GM13976 (cell line): ENCODE data around the gene PCNX2.

ENCODE experiments used
- DNase-seq: peaks from one replicate; pipeline ENCODE4 v3.0.0; 2012; ENCODE audit warnings: low spot score
- in situ Hi-C: fragments of 300-500 bp; cut with MboI; formaldehyde crosslinking; loops from one replicate; pipeline ENCODE4 v1.12.0; 2022; ENCODE audit warnings: low sequenced_read_pairs, mixed read lengths, inconsistent platforms; ENCODE audit not compliant: unreplicated experiment
- TF ChIP-seq, protein P1 (sequence below): IDR thresholded peaks from 2 replicates; pipeline ENCODE4 v1.5.1; 2012; ENCODE audit warnings: borderline replicate concordance, mild to moderate bottlenecking; ENCODE audit not compliant: insufficient read depth; ENCODE audit errors: extremely low read depth, missing control alignments, control extremely low read depth

The PCNX2 gene

GRCh38 chr1:233279971-233280370 lies 15.6 kb downstream of the PCNX2 start:
- TF ChIP-seq, protein P1, sequence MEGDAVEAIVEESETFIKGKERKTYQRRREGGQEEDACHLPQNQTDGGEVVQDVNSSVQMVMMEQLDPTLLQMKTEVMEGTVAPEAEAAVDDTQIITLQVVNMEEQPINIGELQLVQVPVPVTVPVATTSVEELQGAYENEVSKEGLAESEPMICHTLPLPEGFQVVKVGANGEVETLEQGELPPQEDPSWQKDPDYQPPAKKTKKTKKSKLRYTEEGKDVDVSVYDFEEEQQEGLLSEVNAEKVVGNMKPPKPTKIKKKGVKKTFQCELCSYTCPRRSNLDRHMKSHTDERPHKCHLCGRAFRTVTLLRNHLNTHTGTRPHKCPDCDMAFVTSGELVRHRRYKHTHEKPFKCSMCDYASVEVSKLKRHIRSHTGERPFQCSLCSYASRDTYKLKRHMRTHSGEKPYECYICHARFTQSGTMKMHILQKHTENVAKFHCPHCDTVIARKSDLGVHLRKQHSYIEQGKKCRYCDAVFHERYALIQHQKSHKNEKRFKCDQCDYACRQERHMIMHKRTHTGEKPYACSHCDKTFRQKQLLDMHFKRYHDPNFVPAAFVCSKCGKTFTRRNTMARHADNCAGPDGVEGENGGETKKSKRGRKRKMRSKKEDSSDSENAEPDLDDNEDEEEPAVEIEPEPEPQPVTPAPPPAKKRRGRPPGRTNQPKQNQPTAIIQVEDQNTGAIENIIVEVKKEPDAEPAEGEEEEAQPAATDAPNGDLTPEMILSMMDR: no peak
- DNase-seq: no peak
- in situ Hi-C loops: no loop called here

GRCh38 chr1:233278631-233279030 lies 16.9 kb downstream of the PCNX2 start:
- in situ Hi-C loops: no loop called here
- TF ChIP-seq, protein P1: no peak
- DNase-seq: no peak

DNA sequence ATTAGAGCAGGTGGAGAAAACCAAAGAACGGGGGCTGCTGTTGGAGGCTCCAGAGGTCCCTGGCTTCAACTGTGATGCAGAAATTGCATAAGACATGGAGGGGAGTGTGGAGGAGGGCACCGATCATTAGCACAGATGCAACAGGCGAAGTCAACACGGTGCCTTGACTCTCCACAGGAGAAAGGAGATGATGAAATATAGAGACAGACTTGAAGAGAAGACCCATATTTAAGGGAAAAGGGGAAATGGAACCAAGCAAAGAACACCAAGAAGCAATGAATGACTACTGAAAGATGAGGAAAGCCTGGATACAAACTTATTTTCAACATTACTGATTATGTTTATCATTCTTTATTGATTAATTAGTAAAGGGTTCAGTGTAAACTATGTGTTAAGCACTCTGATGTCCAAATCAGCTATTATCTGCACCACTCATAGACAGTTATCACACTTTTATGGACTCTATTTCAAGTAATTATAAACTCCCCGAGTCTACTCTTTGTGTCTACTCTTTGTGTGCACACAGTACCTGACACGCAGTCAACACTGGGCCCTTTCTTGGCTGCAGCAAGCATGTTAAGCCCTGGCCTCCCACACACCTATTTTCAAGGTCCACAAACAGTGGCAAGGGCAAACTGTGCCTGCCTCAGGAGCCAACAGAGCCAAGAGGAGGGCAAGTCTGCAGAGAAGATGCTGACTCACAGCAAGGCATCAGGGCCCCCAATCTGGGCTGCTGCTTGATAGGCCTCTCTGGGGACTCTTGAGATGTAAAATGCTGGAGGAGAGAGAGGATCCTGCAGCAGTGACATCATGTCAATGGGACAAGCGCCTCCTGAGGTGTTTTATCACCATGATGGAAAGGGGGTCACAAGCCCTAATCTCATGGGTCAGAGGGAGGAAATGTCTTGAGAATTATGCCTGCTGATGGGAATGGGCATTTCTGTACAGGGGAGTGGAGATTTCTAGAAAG lies 17.6 kb downstream of the PCNX2 start:
- DNase-seq: no peak
- in situ Hi-C loops: no loop called here
- TF ChIP-seq, protein P1: no peak

DNA sequence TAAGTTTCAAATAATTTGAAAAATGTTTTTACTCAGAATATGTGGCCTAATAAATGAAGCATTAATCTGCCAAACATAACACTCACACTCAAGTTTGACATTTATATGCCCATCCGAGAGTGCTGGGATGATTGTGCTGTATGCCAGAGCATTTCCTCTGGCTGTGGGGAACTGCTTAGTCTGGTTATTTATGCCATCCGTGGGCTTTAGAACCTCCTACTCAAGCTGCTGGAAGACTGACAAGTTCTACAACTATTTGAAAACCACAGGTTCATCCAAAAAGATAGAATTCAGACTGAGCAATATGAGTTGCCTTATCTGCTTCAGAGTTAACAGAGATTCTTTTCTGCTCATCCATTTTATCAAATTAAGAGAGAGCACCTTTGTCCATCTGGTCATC lies 25.9 kb downstream of the PCNX2 start:
- in situ Hi-C loops: no loop called here
- no peak for DNase-seq
- TF ChIP-seq, protein P1: no peak

DNA sequence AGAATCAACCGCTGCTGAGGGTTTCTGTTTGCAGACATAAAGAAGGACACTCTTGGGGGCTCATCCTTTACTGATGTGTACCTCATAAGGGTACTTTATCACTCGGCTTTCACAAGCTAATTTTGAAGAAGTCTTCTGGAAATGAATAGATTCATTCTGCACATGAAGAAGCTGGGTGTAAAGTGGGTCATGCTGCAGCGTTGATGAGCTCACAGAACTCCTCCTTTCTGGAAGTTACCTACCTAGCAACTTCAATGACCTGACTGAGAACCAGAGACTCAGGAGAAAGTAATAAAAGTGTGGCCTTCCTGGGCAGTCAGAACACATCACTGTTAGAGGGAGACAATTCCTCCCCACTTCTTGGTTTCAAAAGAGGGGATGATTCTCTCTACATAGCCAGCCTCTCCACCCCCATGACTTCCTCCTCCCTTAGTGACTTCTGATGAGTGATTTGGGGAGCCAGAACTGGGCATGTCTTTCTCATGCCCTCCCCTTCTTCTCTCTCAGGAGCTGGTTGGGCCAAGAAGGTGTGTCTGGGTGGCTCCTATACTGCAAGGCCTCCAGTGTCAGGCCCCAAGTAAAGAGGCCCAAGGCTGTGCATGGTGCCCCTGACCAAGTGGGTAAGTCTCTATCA lies 27.0 kb downstream of the PCNX2 start:
- TF ChIP-seq, protein P1: no peak
- no peak for DNase-seq
- in situ Hi-C loops: no loop called here

GRCh38 chr1:233261695-233262094 lies 33.8 kb downstream of the PCNX2 start:
- no peak for DNase-seq
- TF ChIP-seq, protein P1: no peak
- in situ Hi-C loops: no loop called here
